OCI-LY7 (cell line): ENCODE data around the gene GRIPAP1. TPM values are rescaled to one million over a fixed set of nuclear protein-coding genes. Genes with fewer than 3 reads are reported as not detected.

Experiments used
- BruUV-seq: library from RNA; stranded (reverse); fragments of 400-500 nt; replicated peaks from 2 replicates; lab custom pipeline; 2021; lab: Mats Ljungman, UMichigan
- CTCF ChIA-PET: fragments of 300-600 bp; sonication (Branson Sonifier 250); formaldehyde crosslinking; loops from one replicate; lab custom pipeline; 2022; ENCODE audit warnings: antibody characterized with exemption; ENCODE audit not compliant: unreplicated experiment; lab: Charles Lee
- POLR2A ChIA-PET: fragments of 300-600 bp; sonication (Branson Sonifier 250); formaldehyde crosslinking; loops from one replicate; lab custom pipeline; 2022; ENCODE audit warnings: antibody characterized with exemption; lab: Charles Lee
- DNase-seq: peaks from one replicate; pipeline ENCODE4 v3.0.0-alpha.2; 2015; ENCODE audit warnings: low spot score
- H2AFZ ChIP-seq: fragments of 200-600 bp; sonication (generic), shearing (Covaris generic); 2 replicates; pipeline ENCODE4 v1.6.1; 2014; ENCODE audit warnings: mild to moderate bottlenecking, antibody characterized with exemption, low read length, moderate library complexity
- H3K27ac ChIP-seq: fragments of 200-600 bp; sonication (generic); 2 replicates; pipeline ENCODE4 v1.5.1; 2014; ENCODE audit warnings: mixed run types, low read depth, mild to moderate bottlenecking, moderate library complexity, low read length, inconsistent platforms; ENCODE audit not compliant: poor library complexity, severe bottlenecking
- H3K36me3 ChIP-seq: fragments of 200-600 bp; sonication (generic); 2 replicates; pipeline ENCODE4 v1.6.1; 2014; ENCODE audit warnings: mild to moderate bottlenecking, antibody characterized with exemption, low read length, moderate library complexity, mixed read lengths; ENCODE audit not compliant: insufficient read depth
- H3K4me1 ChIP-seq: fragments of 200-600 bp; sonication (generic); 2 replicates; pipeline ENCODE4 v1.5.1; 2014; ENCODE audit warnings: mild to moderate bottlenecking, low read length; ENCODE audit not compliant: insufficient read depth, poor library complexity, severe bottlenecking
- H3K4me2 ChIP-seq: fragments of 200-600 bp; sonication (generic); 2 replicates; pipeline ENCODE4 v1.6.1; 2014; ENCODE audit warnings: mild to moderate bottlenecking, low read length
- H3K4me3 ChIP-seq: fragments of 200-600 bp; sonication (generic); 2 replicates; pipeline ENCODE4 v1.5.1; 2014; ENCODE audit warnings: mild to moderate bottlenecking, low read depth, low read length; ENCODE audit not compliant: poor library complexity, severe bottlenecking
- H3K79me2 ChIP-seq: fragments of 200-600 bp; sonication (generic); 2 replicates; pipeline ENCODE4 v1.6.1; 2016; ENCODE audit warnings: low read depth, mild to moderate bottlenecking, low read length, moderate library complexity, mixed read lengths; ENCODE audit not compliant: insufficient read depth
- H3K9me2 ChIP-seq: fragments of 200-600 bp; sonication (generic); 2 replicates; pipeline ENCODE4 v1.6.1; 2016; ENCODE audit warnings: mild to moderate bottlenecking, low read length, mixed read lengths; ENCODE audit not compliant: insufficient read depth
- H3K9me3 ChIP-seq: fragments of 200-600 bp; sonication (generic); 2 replicates; pipeline ENCODE4 v1.6.1; 2014; ENCODE audit warnings: mild to moderate bottlenecking, mixed run types, low read length, mixed read lengths
- H4K20me1 ChIP-seq: fragments of 200-600 bp; sonication (generic); 2 replicates; pipeline ENCODE4 v1.6.1; 2014; ENCODE audit warnings: mild to moderate bottlenecking, antibody characterized with exemption, low read length, moderate library complexity, mixed read lengths; ENCODE audit not compliant: insufficient read depth
- CTCF ChIP-seq: fragments of 200-600 bp; sonication (generic); conservative IDR thresholded peaks from 2 replicates; pipeline ENCODE4 v1.5.1; 2014; ENCODE audit warnings: mild to moderate bottlenecking, antibody characterized with exemption, low read length, moderate library complexity, mixed read lengths
- EZH2phosphoT487 ChIP-seq: fragments of 200-600 bp; sonication (generic); IDR thresholded peaks from 2 replicates; pipeline ENCODE4 v1.6.1; 2018; ENCODE audit warnings: low read depth, borderline replicate concordance, mild to moderate bottlenecking, mixed run types, antibody characterized with exemption, low read length, moderate library complexity, mixed read lengths
- intact Hi-C: fragments of 100-400 bp; cut with micrococcal nuclease; formaldehyde crosslinking; loops from one replicate; pipeline ENCODE4 v1.10.0; 2022; ENCODE audit not compliant: unreplicated experiment
- total RNA-seq, 2 experiments: library from RNA; depleted of rRNA in 1 of 2; stranded (reverse); fragments of >200 nt in 1 of 2; shearing (Covaris generic) in 1 of 2; gene quantifications; 2 replicates each; pipeline ENCODE4 v1.2.3, GENCODE V29; 2014 to 2022

Gene GRIPAP1
- total RNA-seq, 2 experiments from 2014 or later = 27.5 to 95.9 TPM

- Histone ChIP-seq H3K4me3 (peak overlapping the region; percentile 60), H3K4me2 (peak overlapping the region; percentile 88), H4K20me1 (no peaks in the 10 kb centered on the region), H3K36me3 (peaks cover 58% of the 10 kb centered on the region), H3K9me3 (no peaks in the 10 kb centered on the region), H3K27ac (peak overlapping the region; percentile 100), H3K79me2 (peaks cover 42% of the 10 kb centered on the region; the same call in 1 of the 2 replicates), H3K4me1 (peaks cover 98% of the 10 kb centered on the region), H2AFZ (no peak overlapping the region), H3K9me2 (no peaks in the 10 kb centered on the region)
- BruUV-seq = TSS peak; percentile 98
- ChIA-PET POLR2A (interaction anchor here (1.0 kb wide), 2 partner anchors 25 to 42 kb away, joined by 3 to 8 read pairs; partner anchors contain the start of genes PQBP1 and TIMM17B), CTCF (interaction anchor here (0.7 to 1.1 kb wide), 2 partner anchors 12 to 163 kb away, joined by 3 read pairs; no protein-coding TSS in a partner anchor)
- no peak for TF ChIP-seq CTCF
- TF ChIP-seq EZH2phosphoT487 = no peak
- DNase-seq = peak; percentile 80
- intact Hi-C loops = loop anchor here (2.0 to 5.0 kb wide), 3 partner anchors 18 to 262 kb away; partner anchors contain the start of genes OTUD5, PQBP1 and TIMM17B
Observed at GRCh38 chrX:48938721-48939425, 63.2 kb downstream of the GRIPAP1 start.

GRCh38 chrX:48937054-48937907, 64.8 kb downstream of the GRIPAP1 start:
- no peak overlapping the region for H2AFZ ChIP-seq
- H4K20me1 ChIP-seq = no peaks in the 10 kb centered on the region
- CTCF ChIA-PET = no interaction called here
- TF ChIP-seq EZH2phosphoT487 (no peak), CTCF (peak; percentile 74)
- intact Hi-C loops = loop anchor here (1.0 to 5.0 kb wide), 3 partner anchors 20 to 260 kb away; partner anchors contain the start of genes PQBP1 and TIMM17B
- peaks cover 89% of the 10 kb centered on the region for H3K4me1 ChIP-seq
- DNase-seq = peak; percentile 91
- H3K9me2 ChIP-seq = no peaks in the 10 kb centered on the region
- peaks cover 35% of the 10 kb centered on the region; the same call in 1 of the 2 replicates for H3K79me2 ChIP-seq
- POLR2A ChIA-PET = interaction anchor here (0.5 to 1.7 kb wide), 7 partner anchors 21 to 353 kb away, joined by 3 to 5 read pairs (median 3); partner anchors contain the start of gene SLC35A2
- peak overlapping the region; percentile 60 for H3K4me3 ChIP-seq
- H3K9me3 ChIP-seq = no peaks in the 10 kb centered on the region
- H3K4me2 ChIP-seq = peak overlapping the region; percentile 88
- peak overlapping the region; percentile 100 for H3K27ac ChIP-seq
- no TSS peak for BruUV-seq
- peaks cover 59% of the 10 kb centered on the region for H3K36me3 ChIP-seq
